Peyer's patch (tissue), 4 donors: ENCODE data around the gene ELOVL2.

Source experiments
- CTCF ChIP-seq, 6 experiments: fragments of 450-650 bp in 4 of 6; fragments of 200-600 bp in 2 of 6; sonication (generic) in 1 of 6; IDR thresholded peaks; one replicate each; pipeline ENCODE4 v1.5.1; 2017 to 2019; ENCODE audit warnings: antibody characterized with exemption in 6 of 6, mild to moderate bottlenecking in 3 of 6, moderate library complexity in 1 of 6
- POLR2A ChIP-seq, 2 donors: fragments of 450-650 bp; IDR thresholded peaks; one replicate each; pipeline ENCODE4 v1.5.1; 2017; ENCODE audit warnings: antibody characterized with exemption in 2 of 2, mild to moderate bottlenecking in 2 of 2, moderate library complexity in 2 of 2

GRCh38 chr6:11036351-11036740, 7.8 kb downstream of the ELOVL2 start:
- no peak for TF ChIP-seq CTCF (IDR thresholded peaks at IDR 0.05)
- TF ChIP-seq POLR2A (IDR thresholded peaks at IDR 0.05): no peak
